ENCODE results near the gene HDDC2. TPM values are rescaled to one million over a fixed set of nuclear protein-coding genes. Genes with fewer than 3 reads are reported as not detected.

HDDC2 gene
- total RNA-seq, 1 experiment from 2014 or later: 84.3 TPM

GRCh38 chr6:125269328-125269985, 32.3 kb downstream of the HDDC2 start:
- DNase-seq (ENCODE audit: low read depth): no peak

- DNase-seq (ENCODE audit: low read depth): no peak
These were observed 33.0 kb downstream of the HDDC2 start for GRCh38 chr6:125268765-125269164.

- peak; percentile 33 for DNase-seq (ENCODE audit: low read depth)
These were observed 33.8 kb downstream of the HDDC2 start for GRCh38 chr6:125267806-125268523.

GRCh38 chr6:125264476-125264875, 37.3 kb downstream of the HDDC2 start:
- no peak for DNase-seq (ENCODE audit: low read depth)

- DNase-seq (ENCODE audit: low read depth): peak; percentile 30
These were observed 39.5 kb downstream of the HDDC2 start for GRCh38 chr6:125262016-125263013.

GRCh38 chr6:125259354-125259736, 42.4 kb downstream of the HDDC2 start:
- peak; percentile 20 for DNase-seq (ENCODE audit: low read depth)

- no peak for DNase-seq (ENCODE audit: low read depth)
These were observed 43.0 kb downstream of the HDDC2 start for GRCh38 chr6:125258651-125259353.

GRCh38 chr6:125257351-125257750, 44.4 kb downstream of the HDDC2 start:
- DNase-seq (ENCODE audit: low read depth): no peak

GRCh38 chr6:125255201-125255600, 46.6 kb downstream of the HDDC2 start:
- DNase-seq (ENCODE audit: low read depth): no peak

GRCh38 chr6:125254321-125254720, 47.4 kb downstream of the HDDC2 start:
- DNase-seq (ENCODE audit: low read depth): no peak

DNA sequence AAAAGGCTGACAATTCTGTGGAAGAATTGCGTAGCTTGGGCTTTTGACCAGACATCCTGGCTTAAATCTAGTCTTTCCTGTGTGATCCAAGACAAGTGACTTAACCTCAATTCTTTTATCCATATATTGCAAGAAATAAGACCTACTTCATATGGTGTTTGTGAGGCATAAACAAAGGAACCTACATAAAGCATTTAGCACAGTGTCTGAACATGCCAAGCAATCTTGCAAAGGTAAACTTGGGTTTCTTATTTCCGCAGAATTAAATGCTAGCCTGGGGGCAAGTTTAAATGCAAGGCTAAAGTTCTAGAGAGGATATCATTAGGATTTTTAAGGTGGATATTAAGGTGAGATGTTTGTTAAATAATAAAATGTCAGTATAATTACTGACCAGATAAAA, 47.9 kb downstream of the HDDC2 start:
- DNase-seq (ENCODE audit: low read depth): no peak

- peak; percentile 35 for DNase-seq (ENCODE audit: low read depth)
These were observed 48.9 kb downstream of the HDDC2 start for GRCh38 chr6:125252891-125253290.

GRCh38 chr6:125251516-125252220, 50.1 kb downstream of the HDDC2 start:
- DNase-seq (ENCODE audit: low read depth): no peak

GRCh38 chr6:125250511-125250910, 51.3 kb downstream of the HDDC2 start:
- DNase-seq (ENCODE audit: low read depth): no peak

- DNase-seq (ENCODE audit: low read depth): no peak
These were observed 53.6 kb downstream of the HDDC2 start for GRCh38 chr6:125248136-125248535.

DNA sequence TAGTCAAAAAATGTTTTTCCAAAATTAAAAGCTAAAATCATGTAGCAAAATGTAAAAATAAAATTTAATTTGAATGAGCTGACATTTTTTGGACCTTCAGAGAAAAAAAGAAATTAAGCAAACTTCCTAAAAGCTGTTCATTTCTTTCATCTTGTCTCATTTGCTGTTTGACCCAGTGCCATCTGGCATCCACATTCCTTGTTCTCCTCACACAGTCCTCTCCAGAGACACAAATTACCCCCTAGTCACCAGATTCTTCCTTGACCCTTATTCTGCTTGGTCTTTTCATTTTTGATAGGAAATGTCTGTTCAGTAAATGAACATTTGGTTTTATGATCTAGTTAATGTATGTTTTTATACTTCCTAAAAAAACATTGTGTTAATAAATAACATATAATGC, 55.2 kb downstream of the HDDC2 start:
- no peak for DNase-seq (ENCODE audit: low read depth)

GRCh38 chr6:125245523-125246264, 56.1 kb downstream of the HDDC2 start:
- DNase-seq (ENCODE audit: low read depth): no peak

DNA sequence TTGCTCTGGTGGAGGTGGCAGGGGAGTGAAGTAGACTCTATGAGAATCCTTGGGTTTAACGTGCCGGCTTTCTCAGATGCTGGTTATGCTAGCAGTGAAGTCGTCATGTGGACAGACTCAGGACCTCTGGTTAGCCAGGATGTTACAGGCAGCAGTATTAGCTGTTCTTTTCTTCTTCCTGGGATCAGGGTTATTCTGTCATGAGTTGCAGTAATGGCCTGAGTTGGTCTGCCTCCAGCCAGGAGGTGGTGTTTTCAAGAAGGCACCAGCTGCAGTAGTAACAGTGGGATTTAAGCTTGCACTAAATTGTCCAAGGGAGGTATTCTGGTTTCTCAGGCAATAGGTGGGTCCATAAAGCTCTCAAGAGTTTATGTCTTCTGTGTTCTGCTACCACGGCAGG, 56.7 kb downstream of the HDDC2 start:
- DNase-seq (ENCODE audit: low read depth): no peak

- no peak for DNase-seq (ENCODE audit: low read depth)
These were observed 64.0 kb downstream of the HDDC2 start for GRCh38 chr6:125237764-125238163.

Data from M059J (cell line).